Prostate gland (tissue), 2 donors: ENCODE results near the gene FADS1. TPM values are rescaled to one million over a fixed set of nuclear protein-coding genes. Genes with fewer than 3 reads are reported as not detected.

Source experiments
- DNase-seq: peaks from one replicate; pipeline ENCODE4 v3.0.0-alpha.2; 2019; ENCODE audit warnings: low spot score
- H3K27ac ChIP-seq, 2 donors: fragments of 200-600 bp; sonication (generic); 2 replicates each; pipeline ENCODE4 v1.5.1; 2017 to 2019
- H3K27me3 ChIP-seq: fragments of 200-600 bp; sonication (generic); replicated peaks from 2 replicates; pipeline ENCODE4 v1.5.1; 2019; ENCODE audit not compliant: insufficient read depth
- H3K36me3 ChIP-seq, 2 donors: fragments of 200-600 bp; sonication (generic); 1 replicate in 1 of 2; 2 replicates in 1 of 2; pipeline versions ENCODE4 v1.5.1 to v1.8.1; 2017 to 2019
- H3K4me1 ChIP-seq: fragments of 200-600 bp; sonication (generic); replicated peaks from 2 replicates; pipeline ENCODE4 v1.5.1; 2019
- H3K4me3 ChIP-seq, 2 donors: fragments of 200-600 bp; sonication (generic); 2 replicates each; pipeline ENCODE4 v1.5.1; 2017 to 2019
- H3K9me3 ChIP-seq: fragments of 200-600 bp; sonication (generic); 2 replicates; pipeline ENCODE4 v1.5.1; 2017
- CTCF ChIP-seq, 4 experiments: fragments of 200-600 bp in 2 of 4; fragments of 450-650 bp in 2 of 4; sonication (generic) in 2 of 4; IDR thresholded peaks; 1 replicate in 3 of 4; 2 replicates in 1 of 4; pipeline ENCODE4 v1.5.1; 2016 to 2019; ENCODE audit warnings: antibody characterized with exemption in 4 of 4, mild to moderate bottlenecking in 2 of 4, moderate library complexity in 2 of 4
- POLR2A ChIP-seq: fragments of 450-650 bp; IDR thresholded peaks from one replicate; pipeline ENCODE4 v1.6.1; 2016; ENCODE audit warnings: antibody characterized with exemption, mild to moderate bottlenecking
- POLR2AphosphoS5 ChIP-seq: sonication (generic); formaldehyde crosslinking; IDR thresholded peaks from one replicate; pipeline ENCODE4 v1.6.1; 2017; ENCODE audit warnings: antibody characterized with exemption
- WGBS: methylation state at CpG from one replicate; pipeline ENCODE4 v1.1.5; 2018; 5-methylcytosine and 5-hydroxymethylcytosine counted together
- intact Hi-C: fragments of 100-400 bp; cut with DNase I; formaldehyde crosslinking; loops from one replicate; pipeline ENCODE4 v1.14.2; 2022
- total RNA-seq, 2 donors: library from RNA; depleted of rRNA; stranded (reverse); fragments of >200 nt; gene quantifications; one replicate each; pipeline ENCODE4 v1.1.0, GENCODE V29; 2016

The FADS1 gene
- total RNA-seq, 2 donors from 2014 or later, result 15.0 to 38.7 TPM

- Histone ChIP-seq H3K4me3 (no peak overlapping the region), H3K27me3 (no peaks in the 10 kb centered on the region), H3K27ac (no peak overlapping the region), H3K36me3 (no peaks in the 10 kb centered on the region), H3K4me1 (no peaks in the 10 kb centered on the region), H3K9me3 (no peaks in the 10 kb centered on the region)
- DNase-seq, result no peak
- 94% methylated on average over 8 of the region's 8 CpGs for WGBS
- TF ChIP-seq POLR2A (no peak), CTCF (IDR thresholded peaks at IDR 0.05) (no peak), POLR2AphosphoS5 (no peak)
- intact Hi-C loops, result no loop called here
These were observed 6.1 kb downstream of the FADS1 start for GRCh38 chr11:61810671-61811175.

GRCh38 chr11:61806785-61807184 lies 10.0 kb downstream of the FADS1 start:
- intact Hi-C loops, result no loop called here
- no peaks in the 10 kb centered on the region for H3K27me3 ChIP-seq
- no peaks in the 10 kb centered on the region for H3K36me3 ChIP-seq
- TF ChIP-seq POLR2A (no peak), POLR2AphosphoS5 (no peak), CTCF (IDR thresholded peaks at IDR 0.05) (no peak)
- H3K27ac ChIP-seq, result no peak overlapping the region
- H3K4me1 ChIP-seq, result no peaks in the 10 kb centered on the region
- H3K4me3 ChIP-seq, result no peak overlapping the region
- no peak for DNase-seq
- 80% methylated on average over 5 of the region's 5 CpGs for WGBS
- H3K9me3 ChIP-seq, result no peaks in the 10 kb centered on the region

GRCh38 chr11:61805146-61805545 lies 11.7 kb downstream of the FADS1 start:
- DNase-seq, result no peak
- no peaks in the 10 kb centered on the region for H3K27me3 ChIP-seq
- H3K36me3 ChIP-seq, result no peaks in the 10 kb centered on the region
- H3K4me3 ChIP-seq, result no peak overlapping the region
- H3K9me3 ChIP-seq, result no peaks in the 10 kb centered on the region
- intact Hi-C loops, result no loop called here
- no peak overlapping the region for H3K27ac ChIP-seq
- no peaks in the 10 kb centered on the region for H3K4me1 ChIP-seq
- WGBS, result 100% methylated on average over 1 of the region's 1 CpG
- TF ChIP-seq POLR2A (no peak), CTCF (IDR thresholded peaks at IDR 0.05) (no peak)

- H3K4me1 ChIP-seq, result no peaks in the 10 kb centered on the region
- WGBS, result 79% methylated on average over 3 of the region's 3 CpGs
- H3K9me3 ChIP-seq, result no peaks in the 10 kb centered on the region
- H3K27ac ChIP-seq, result no peak overlapping the region
- intact Hi-C loops, result no loop called here
- no peaks in the 10 kb centered on the region for H3K27me3 ChIP-seq
- DNase-seq, result no peak
- no peak for TF ChIP-seq POLR2AphosphoS5
- TF ChIP-seq POLR2A, result no peak
- no peak for TF ChIP-seq CTCF (IDR thresholded peaks at IDR 0.05)
- no peaks in the 10 kb centered on the region for H3K36me3 ChIP-seq
- no peak overlapping the region for H3K4me3 ChIP-seq
These were observed 12.7 kb downstream of the FADS1 start for GRCh38 chr11:61803889-61804647.

- no peaks in the 10 kb centered on the region for H3K36me3 ChIP-seq
- WGBS, result 88% methylated on average over 6 of the region's 6 CpGs
- no peaks in the 10 kb centered on the region for H3K4me1 ChIP-seq
- no peak for DNase-seq
- no peak for TF ChIP-seq POLR2A
- no peak for TF ChIP-seq CTCF (IDR thresholded peaks at IDR 0.05)
- no peak for TF ChIP-seq POLR2AphosphoS5
- H3K4me3 ChIP-seq, result no peak overlapping the region
- no peaks in the 10 kb centered on the region for H3K9me3 ChIP-seq
- intact Hi-C loops, result no loop called here
- H3K27ac ChIP-seq, result no peak overlapping the region
- H3K27me3 ChIP-seq, result no peaks in the 10 kb centered on the region
These were observed 14.2 kb downstream of the FADS1 start for GRCh38 chr11:61802605-61803004.
